Measurements from ENCODE around the gene RUNX1. TPM values are rescaled to one million over a fixed set of nuclear protein-coding genes. Genes with fewer than 3 reads are reported as not detected.

The RUNX1 gene
- total RNA-seq, 1 experiment from 2014 or later: 95.4 TPM

GRCh38 chr21:34915364-34915841 is 133.7 kb downstream of the RUNX1 start:
- no peaks in the 10 kb centered on the region for H3K27me3 Mint-ChIP-seq (ENCODE audit: unreplicated experiment)
- DNase-seq: no peak
- no TSS peak for BruUV-seq (replicated peaks)
- H3K4me1 Mint-ChIP-seq (ENCODE audit: low read depth, unreplicated experiment): peaks cover 22% of the 10 kb centered on the region
- H3K4me3 Mint-ChIP-seq (ENCODE audit: low read depth, unreplicated experiment): no peak overlapping the region
- no peaks in the 10 kb centered on the region for H3K36me3 Mint-ChIP-seq (ENCODE audit: insufficient read depth, unreplicated experiment)
- intact Hi-C loops (cut with micrococcal nuclease; ENCODE audit: unreplicated experiment): no loop called here
- peak overlapping the region; percentile 39 for H3K27ac Mint-ChIP-seq (ENCODE audit: unreplicated experiment)
- CTCF ChIA-PET: no interaction called here
- no peak for TF ChIP-seq CTCF (IDR thresholded peaks at IDR 0.05; ENCODE audit: unreplicated experiment)
- no peaks in the 10 kb centered on the region for H3K9me3 Mint-ChIP-seq (ENCODE audit: low read depth, unreplicated experiment)

- no TSS peak for BruUV-seq (replicated peaks)
- DNase-seq: no peak
- Mint-ChIP-seq H3K27ac (ENCODE audit: unreplicated experiment) (no peak overlapping the region), H3K9me3 (ENCODE audit: low read depth, unreplicated experiment) (no peaks in the 10 kb centered on the region), H3K4me1 (ENCODE audit: low read depth, unreplicated experiment) (peaks cover 32% of the 10 kb centered on the region), H3K27me3 (ENCODE audit: unreplicated experiment) (no peaks in the 10 kb centered on the region), H3K36me3 (ENCODE audit: insufficient read depth, unreplicated experiment) (no peaks in the 10 kb centered on the region), H3K4me3 (ENCODE audit: low read depth, unreplicated experiment) (no peak overlapping the region)
- CTCF ChIA-PET: no interaction called here
- intact Hi-C loops (cut with micrococcal nuclease; ENCODE audit: unreplicated experiment): no loop called here
- no peak for TF ChIP-seq CTCF (IDR thresholded peaks at IDR 0.05; ENCODE audit: unreplicated experiment)
Observed at GRCh38 chr21:34914239-34914638, 134.9 kb downstream of the RUNX1 start.

- Mint-ChIP-seq H3K4me1 (ENCODE audit: low read depth, unreplicated experiment) (peaks cover 36% of the 10 kb centered on the region), H3K27ac (ENCODE audit: unreplicated experiment) (no peak overlapping the region), H3K9me3 (ENCODE audit: low read depth, unreplicated experiment) (no peaks in the 10 kb centered on the region), H3K4me3 (ENCODE audit: low read depth, unreplicated experiment) (no peak overlapping the region), H3K27me3 (ENCODE audit: unreplicated experiment) (no peaks in the 10 kb centered on the region), H3K36me3 (ENCODE audit: insufficient read depth, unreplicated experiment) (no peaks in the 10 kb centered on the region)
- TF ChIP-seq CTCF (IDR thresholded peaks at IDR 0.05; ENCODE audit: unreplicated experiment): no peak
- BruUV-seq (replicated peaks): no TSS peak
- intact Hi-C loops (cut with micrococcal nuclease; ENCODE audit: unreplicated experiment): no loop called here
- DNase-seq: no peak
- CTCF ChIA-PET: no interaction called here
Observed at GRCh38 chr21:34913811-34914210, 135.3 kb downstream of the RUNX1 start.

- DNase-seq: no peak
- Mint-ChIP-seq H3K36me3 (ENCODE audit: insufficient read depth, unreplicated experiment) (no peaks in the 10 kb centered on the region), H3K9me3 (ENCODE audit: low read depth, unreplicated experiment) (no peaks in the 10 kb centered on the region), H3K27me3 (ENCODE audit: unreplicated experiment) (no peaks in the 10 kb centered on the region), H3K4me3 (ENCODE audit: low read depth, unreplicated experiment) (no peak overlapping the region), H3K4me1 (ENCODE audit: low read depth, unreplicated experiment) (peaks cover 49% of the 10 kb centered on the region), H3K27ac (ENCODE audit: unreplicated experiment) (no peak overlapping the region)
- intact Hi-C loops (cut with micrococcal nuclease; ENCODE audit: unreplicated experiment): no loop called here
- TF ChIP-seq CTCF (IDR thresholded peaks at IDR 0.05; ENCODE audit: unreplicated experiment): no peak
- no TSS peak for BruUV-seq (replicated peaks)
- CTCF ChIA-PET: interaction anchor here (0.6 kb wide), 1 partner anchor 693 kb away, joined by 6 read pairs; no protein-coding TSS in a partner anchor
Observed at GRCh38 chr21:34912022-34912945, 136.8 kb downstream of the RUNX1 start.
